ENCODE results near the gene TMEM187.

DNA sequence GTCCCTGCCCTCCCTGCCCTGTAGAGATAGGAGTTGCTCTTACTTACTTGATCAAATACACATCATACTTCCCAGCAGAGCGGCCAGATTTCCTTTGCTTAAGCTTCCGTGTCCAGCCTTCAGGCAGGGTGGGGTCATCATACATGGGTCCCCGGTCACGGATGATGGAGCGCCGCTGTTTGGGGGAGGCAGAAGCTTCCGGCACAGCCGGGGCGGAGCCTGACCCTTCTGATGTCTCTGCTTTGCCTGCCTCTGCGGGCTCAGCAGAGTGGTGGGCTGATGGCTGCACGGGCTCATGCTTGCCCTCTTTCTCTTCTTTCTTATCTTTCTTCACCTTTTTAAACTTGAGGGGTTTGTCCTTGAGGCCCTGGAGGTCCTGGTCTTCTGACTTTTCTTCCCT lies 59.6 kb downstream of the TMEM187 start:
- TF ChIP-seq CTCF (IDR thresholded peaks at IDR 0.05; ENCODE audit: insufficient read depth, low read length): no peak
- no peak for TF ChIP-seq REST (IDR thresholded peaks at IDR 0.05; ENCODE audit: insufficient replicate concordance, low read depth)
- no peak for TF ChIP-seq POLR2AphosphoS5 (IDR thresholded peaks at IDR 0.05; ENCODE audit: low read depth)
- TF ChIP-seq GABPA (IDR thresholded peaks at IDR 0.05; ENCODE audit: low read depth): no peak
- no peak for TF ChIP-seq SPI1 (IDR thresholded peaks at IDR 0.05; ENCODE audit: borderline replicate concordance, low read depth)

All from HL-60 (cell line).